ENCODE results near the gene LKAAEAR1. TPM values are rescaled to one million over a fixed set of nuclear protein-coding genes. Genes with fewer than 3 reads are reported as not detected.

Gene LKAAEAR1
- total and polyA plus RNA-seq, 2 of the 4 experiments (the other 2 are of a cell fraction): 0.21 TPM; not detected in 1

GRCh38 chr20:64041781-64042053 is 42.5 kb downstream of the LKAAEAR1 start:
- no peak for ATAC-seq (ENCODE audit: low read depth)
- H3K36me3 ChIP-seq (ENCODE audit: control insufficient read depth, insufficient read depth, low read length): no peaks in the 10 kb centered on the region
- H2AFZ ChIP-seq (replicated peaks; ENCODE audit: low read length, poor library complexity): peak overlapping the region; percentile 80
- H3K4me1 ChIP-seq (ENCODE audit: control insufficient read depth, insufficient read depth, low read length): peaks cover 2% of the 10 kb centered on the region; the same call in 1 of the 2 replicates
- no peak for TF ChIP-seq BHLHE40 (IDR thresholded peaks at IDR 0.05; ENCODE audit: low read depth, low read length)
- TF ChIP-seq MAZ (IDR thresholded peaks at IDR 0.05; ENCODE audit: borderline replicate concordance, low read depth, low read length): no peak
- no peak for TF ChIP-seq RFX5 (IDR thresholded peaks at IDR 0.05; ENCODE audit: low read depth, low read length)
- TF ChIP-seq POLR2A (IDR thresholded peaks at IDR 0.05; ENCODE audit: low read depth, low read length): no peak
- no peak for TF ChIP-seq CEBPB (IDR thresholded peaks at IDR 0.05; ENCODE audit: low read depth, low read length)
- no peak for TF ChIP-seq ELK1 (IDR thresholded peaks at IDR 0.05; ENCODE audit: borderline replicate concordance, low read depth, low read length)
- no peak for TF ChIP-seq RAD21 (IDR thresholded peaks at IDR 0.05; ENCODE audit: low read length)
- TF ChIP-seq CHD1 (IDR thresholded peaks at IDR 0.05; ENCODE audit: low read depth, low read length): no peak
- no peak for TF ChIP-seq FOS (IDR thresholded peaks at IDR 0.05; ENCODE audit: low read depth, low read length)
- no peak for TF ChIP-seq SMC3 (IDR thresholded peaks at IDR 0.05; ENCODE audit: low read depth, low read length)
- no peak for TF ChIP-seq MAFK (IDR thresholded peaks at IDR 0.05; ENCODE audit: low read depth, low read length)
- TF ChIP-seq RCOR1 (IDR thresholded peaks at IDR 0.05; ENCODE audit: insufficient replicate concordance, low read length): no peak
- TF ChIP-seq NFE2L2 (IDR thresholded peaks at IDR 0.05; ENCODE audit: low read depth, low read length): no peak
- no peak for TF ChIP-seq USF2 (IDR thresholded peaks at IDR 0.05; ENCODE audit: low read depth, low read length)
- TF ChIP-seq, protein P1, sequence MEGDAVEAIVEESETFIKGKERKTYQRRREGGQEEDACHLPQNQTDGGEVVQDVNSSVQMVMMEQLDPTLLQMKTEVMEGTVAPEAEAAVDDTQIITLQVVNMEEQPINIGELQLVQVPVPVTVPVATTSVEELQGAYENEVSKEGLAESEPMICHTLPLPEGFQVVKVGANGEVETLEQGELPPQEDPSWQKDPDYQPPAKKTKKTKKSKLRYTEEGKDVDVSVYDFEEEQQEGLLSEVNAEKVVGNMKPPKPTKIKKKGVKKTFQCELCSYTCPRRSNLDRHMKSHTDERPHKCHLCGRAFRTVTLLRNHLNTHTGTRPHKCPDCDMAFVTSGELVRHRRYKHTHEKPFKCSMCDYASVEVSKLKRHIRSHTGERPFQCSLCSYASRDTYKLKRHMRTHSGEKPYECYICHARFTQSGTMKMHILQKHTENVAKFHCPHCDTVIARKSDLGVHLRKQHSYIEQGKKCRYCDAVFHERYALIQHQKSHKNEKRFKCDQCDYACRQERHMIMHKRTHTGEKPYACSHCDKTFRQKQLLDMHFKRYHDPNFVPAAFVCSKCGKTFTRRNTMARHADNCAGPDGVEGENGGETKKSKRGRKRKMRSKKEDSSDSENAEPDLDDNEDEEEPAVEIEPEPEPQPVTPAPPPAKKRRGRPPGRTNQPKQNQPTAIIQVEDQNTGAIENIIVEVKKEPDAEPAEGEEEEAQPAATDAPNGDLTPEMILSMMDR (conservative IDR thresholded peaks at IDR 0.05; ENCODE audit: low read depth, low read length): no peak
- TF ChIP-seq MXI1 (IDR thresholded peaks at IDR 0.05; ENCODE audit: borderline replicate concordance, low read depth, low read length): no peak
- no peaks in the 10 kb centered on the region for H3K9me1 ChIP-seq (ENCODE audit: insufficient read depth, low read length)
- intact Hi-C loops (cut with micrococcal nuclease) (no loop called here), dilution Hi-C loops (cut with HindIII; ENCODE audit: low sequenced_read_pairs, unreplicated experiment) (no loop called here), in situ Hi-C loops (cut with MboI; ENCODE audit: low sequenced_read_pairs) (no loop called here)
- no peak overlapping the region for H4K8ac ChIP-seq (ENCODE audit: low read depth in 2 of 2, low read length in 2 of 2)
- H3K4me3 ChIP-seq (ENCODE audit: insufficient read depth, low read depth, low read length): no peak overlapping the region
- no peak overlapping the region for H4K91ac ChIP-seq (ENCODE audit: insufficient read depth, low read depth, low read length)
- no peak overlapping the region for H3K18ac ChIP-seq (ENCODE audit: low read depth, low read length)
- no peak overlapping the region for H2BK15ac ChIP-seq (ENCODE audit: low read depth, low read length)
- no peak for DNase-seq
- H3K9ac ChIP-seq (ENCODE audit: low read depth, low read length): no peak overlapping the region
- POLR2A ChIA-PET (ENCODE audit: unreplicated experiment): no interaction called here
- no peaks in the 10 kb centered on the region for H3K9me3 ChIP-seq (ENCODE audit: control insufficient read depth, insufficient read depth, low read length)
- H3K27ac ChIP-seq (ENCODE audit: insufficient read depth, low read length): no peak overlapping the region
- peaks cover 62% of the 10 kb centered on the region for H3K27me3 ChIP-seq (ENCODE audit: control insufficient read depth, insufficient read depth, low read length)
- peaks cover under 1% of the 10 kb centered on the region; the same call in 1 of the 2 replicates for H4K20me1 ChIP-seq (ENCODE audit: insufficient read depth, low read length)
- no peak overlapping the region for H3K14ac ChIP-seq (replicated peaks; ENCODE audit: low read depth, low read length)
- H3K4ac ChIP-seq (ENCODE audit: low read depth, low read length): no peak overlapping the region
- no peak overlapping the region for H4K5ac ChIP-seq (ENCODE audit: low read depth, low read length)
- no peaks in the 10 kb centered on the region for H3K79me1 ChIP-seq (ENCODE audit: low read depth in 1 of 2, low read length in 2 of 2)
- H2BK5ac ChIP-seq (ENCODE audit: low read depth, low read length, poor library complexity, severe bottlenecking): no peak overlapping the region
- no peak overlapping the region for H2BK20ac ChIP-seq (ENCODE audit: low read depth, low read length)
- no CpG with 5 or more reads among the region's 11 CpGs for WGBS, 2 experiments (ENCODE audit: extremely low coverage in 2 of 2, insufficient read length in 1 of 2)
- no peak overlapping the region for H2BK120ac ChIP-seq (ENCODE audit: low read depth, low read length)
- no peak overlapping the region for H2AK9ac ChIP-seq (replicated peaks; ENCODE audit: low read depth, low read length, poor library complexity)
- no peak overlapping the region for H3K4me2 ChIP-seq (ENCODE audit: low read depth, low read length)
- no TSS peak for BruUV-seq (replicated peaks)
- no peak overlapping the region for H3K56ac ChIP-seq (ENCODE audit: extremely low read depth, insufficient read depth, low read length)
- H3K23ac ChIP-seq (ENCODE audit: low read depth, low read length): no peak overlapping the region
- CTCF ChIA-PET: no interaction called here
- no peak overlapping the region for H2AK5ac ChIP-seq (ENCODE audit: low read depth, low read length)
